ENCODE results near the gene LMAN1L.
A peak's percentile ranks its signal among the peaks of the same experiment; 100 is the strongest.

LMAN1L gene

DNA sequence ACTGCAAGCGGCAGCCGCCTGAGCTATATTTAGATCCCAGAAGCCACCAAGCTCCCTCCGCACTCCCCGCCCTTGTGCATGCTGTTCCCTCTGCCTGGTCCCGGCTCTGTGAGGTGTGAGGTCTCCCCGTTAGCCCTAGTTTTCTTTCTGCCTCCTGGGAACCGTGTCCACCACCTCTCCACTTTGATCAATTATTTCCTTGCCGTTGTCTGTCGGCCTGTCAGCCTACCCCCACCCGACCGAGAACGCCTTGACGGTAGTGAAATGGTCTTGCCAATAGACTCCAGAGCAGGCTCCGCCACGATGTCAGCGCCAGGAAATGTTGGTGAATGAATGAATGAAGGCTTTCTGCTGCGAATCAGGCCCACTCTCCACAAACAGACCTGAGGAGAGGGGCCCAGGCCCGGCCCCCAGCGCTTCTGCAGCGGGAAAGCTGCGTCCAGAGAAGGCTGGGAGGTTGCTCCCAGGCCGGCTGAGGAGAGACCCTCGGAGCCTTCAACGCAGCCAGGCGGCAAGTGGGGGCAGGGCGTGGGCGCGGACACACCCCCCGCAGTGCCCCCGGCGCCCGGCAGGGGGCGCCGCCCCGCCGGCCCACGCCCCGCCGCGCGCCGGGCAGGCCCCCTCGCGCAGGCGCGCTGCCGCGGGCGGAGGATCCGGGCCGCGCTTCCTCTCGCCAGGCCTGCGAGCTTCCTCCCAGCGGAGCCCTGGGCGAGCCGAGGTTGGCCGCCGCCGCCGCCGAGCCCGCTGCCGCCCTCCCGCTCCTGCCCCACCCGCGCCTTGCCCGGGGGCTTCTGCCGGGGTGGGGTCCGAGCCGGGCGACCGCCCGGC lies 31.0 kb upstream of the LMAN1L start, which contains the start of gene CSK:
Gene CSK (plus strand): TSS at position 650 of the 828 bp plus-strand sequence. CDS start 16,218 bp downstream, outside the sequence.
- CTCF ChIA-PET = interaction anchor here (0.6 to 2.0 kb wide), 9 partner anchors 9 to 253 kb away, joined by 3 to 14 read pairs (median 3); no protein-coding TSS in a partner anchor
- POLR2A ChIA-PET (ENCODE audit: low non-redundant PET) = interaction anchor here (0.5 kb wide), 1 partner anchor 125 kb away, joined by 3 read pairs; the partner anchor contains the start of gene FAM219B
- DNase-seq (ENCODE audit: low spot score) = peak; percentile 89

DNA sequence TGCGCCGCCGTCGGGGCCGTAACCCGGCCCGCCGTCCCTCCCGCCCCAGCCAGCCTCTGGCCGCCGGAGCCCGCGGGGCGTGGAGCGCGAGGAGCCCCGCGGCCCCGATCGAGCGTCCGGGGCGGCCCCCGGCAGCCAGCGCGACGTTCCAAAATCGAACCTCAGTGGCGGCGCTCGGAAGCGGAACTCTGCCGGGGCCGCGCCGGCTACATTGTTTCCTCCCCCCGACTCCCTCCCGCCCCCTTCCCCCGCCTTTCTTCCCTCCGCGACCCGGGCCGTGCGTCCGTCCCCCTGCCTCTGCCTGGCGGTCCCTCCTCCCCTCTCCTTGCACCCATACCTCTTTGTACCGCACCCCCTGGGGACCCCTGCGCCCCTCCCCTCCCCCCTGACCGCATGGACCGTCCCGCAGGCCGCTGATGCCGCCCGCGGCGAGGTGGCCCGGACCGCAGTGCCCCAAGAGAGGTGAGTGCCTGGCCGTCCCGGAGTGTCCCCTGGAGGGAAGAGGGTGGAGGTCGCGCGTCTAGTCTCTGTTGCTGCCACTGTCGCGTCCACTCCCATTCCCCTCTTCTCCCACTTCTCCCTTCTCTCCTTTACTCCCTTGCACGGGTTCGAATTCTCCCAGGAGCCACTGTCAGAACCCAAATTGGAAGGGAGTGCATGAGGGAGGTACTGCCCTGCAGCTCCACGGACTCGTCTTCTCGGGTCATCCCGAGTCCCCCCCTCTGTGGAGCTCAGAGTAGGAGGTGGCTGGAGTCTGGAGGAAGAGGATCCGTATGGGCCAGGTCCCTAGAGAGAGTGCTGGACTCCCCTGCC lies 30.2 kb upstream of the LMAN1L start:
- CTCF ChIA-PET = interaction anchor here (0.6 to 2.0 kb wide), 5 partner anchors 12 to 168 kb away, joined by 3 to 14 read pairs (median 4); no protein-coding TSS in a partner anchor
- POLR2A ChIA-PET (ENCODE audit: low non-redundant PET) = interaction anchor here (0.5 kb wide), 1 partner anchor 124 kb away, joined by 3 read pairs; the partner anchor contains the start of gene FAM219B
- DNase-seq (ENCODE audit: low spot score) = peak; percentile 58
- TF ChIP-seq, protein P1, sequence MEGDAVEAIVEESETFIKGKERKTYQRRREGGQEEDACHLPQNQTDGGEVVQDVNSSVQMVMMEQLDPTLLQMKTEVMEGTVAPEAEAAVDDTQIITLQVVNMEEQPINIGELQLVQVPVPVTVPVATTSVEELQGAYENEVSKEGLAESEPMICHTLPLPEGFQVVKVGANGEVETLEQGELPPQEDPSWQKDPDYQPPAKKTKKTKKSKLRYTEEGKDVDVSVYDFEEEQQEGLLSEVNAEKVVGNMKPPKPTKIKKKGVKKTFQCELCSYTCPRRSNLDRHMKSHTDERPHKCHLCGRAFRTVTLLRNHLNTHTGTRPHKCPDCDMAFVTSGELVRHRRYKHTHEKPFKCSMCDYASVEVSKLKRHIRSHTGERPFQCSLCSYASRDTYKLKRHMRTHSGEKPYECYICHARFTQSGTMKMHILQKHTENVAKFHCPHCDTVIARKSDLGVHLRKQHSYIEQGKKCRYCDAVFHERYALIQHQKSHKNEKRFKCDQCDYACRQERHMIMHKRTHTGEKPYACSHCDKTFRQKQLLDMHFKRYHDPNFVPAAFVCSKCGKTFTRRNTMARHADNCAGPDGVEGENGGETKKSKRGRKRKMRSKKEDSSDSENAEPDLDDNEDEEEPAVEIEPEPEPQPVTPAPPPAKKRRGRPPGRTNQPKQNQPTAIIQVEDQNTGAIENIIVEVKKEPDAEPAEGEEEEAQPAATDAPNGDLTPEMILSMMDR (conservative IDR thresholded peaks at IDR 0.05; ENCODE audit: low read depth) = no peak
- peak overlapping the region; percentile 83 for H3K27ac ChIP-seq

More for the DNA sequence above, 31.0 kb upstream of the LMAN1L start, which contains the start of gene CSK:
- TF ChIP-seq, protein P1 (conservative IDR thresholded peaks at IDR 0.05; ENCODE audit: low read depth) = peak; percentile 99
- peak within 1 kb of the TSS; percentile 83 for H3K27ac ChIP-seq

DNA sequence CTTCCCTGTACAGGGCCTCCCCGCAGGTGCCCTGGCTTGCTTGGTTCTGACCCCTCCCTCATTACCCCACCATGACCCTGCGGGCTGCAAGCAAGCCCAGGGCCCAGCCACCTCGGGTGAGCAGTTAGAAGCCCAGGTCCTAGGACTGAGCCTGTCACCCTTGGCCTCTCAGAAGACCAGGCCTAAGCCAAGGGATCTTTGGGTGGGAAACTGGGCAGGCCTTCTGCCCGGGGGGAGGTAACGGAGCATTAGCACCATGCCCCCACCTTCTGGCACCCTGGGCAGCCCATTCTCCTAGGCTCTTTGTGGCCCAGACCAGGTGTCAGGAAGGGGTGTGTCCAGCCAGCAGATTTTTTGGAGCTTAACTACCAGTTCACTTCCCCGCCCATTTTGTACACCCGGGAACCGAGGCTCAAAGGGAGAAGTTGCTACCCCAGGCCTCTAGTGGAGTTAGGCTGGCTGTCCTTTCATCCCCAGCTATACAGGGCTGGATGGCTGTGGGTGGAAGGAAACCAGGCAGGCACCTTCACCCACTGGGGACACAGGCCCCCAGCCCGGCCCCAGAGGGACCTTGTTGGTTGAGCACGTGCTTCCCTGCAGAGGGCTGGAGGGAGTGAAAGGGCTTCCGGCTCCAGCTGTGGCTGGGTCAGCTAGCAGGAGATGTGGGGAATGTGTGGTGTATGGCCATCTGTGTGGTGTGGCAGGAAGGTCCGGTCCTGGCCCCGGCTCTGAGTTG lies 29.4 kb upstream of the LMAN1L start:
- TF ChIP-seq, protein P1 (conservative IDR thresholded peaks at IDR 0.05; ENCODE audit: low read depth) = no peak
- H3K27ac ChIP-seq = peak overlapping the region; percentile 83
- DNase-seq (ENCODE audit: low spot score) = peak; percentile 48
- POLR2A ChIA-PET (ENCODE audit: low non-redundant PET) = interaction anchor here (0.5 kb wide), 1 partner anchor 13 kb away, joined by 4 read pairs; no protein-coding TSS in a partner anchor
- CTCF ChIA-PET = interaction anchor here (0.9 to 1.6 kb wide), 4 partner anchors 14 to 167 kb away, joined by 3 to 4 read pairs (median 3); no protein-coding TSS in a partner anchor

DNA sequence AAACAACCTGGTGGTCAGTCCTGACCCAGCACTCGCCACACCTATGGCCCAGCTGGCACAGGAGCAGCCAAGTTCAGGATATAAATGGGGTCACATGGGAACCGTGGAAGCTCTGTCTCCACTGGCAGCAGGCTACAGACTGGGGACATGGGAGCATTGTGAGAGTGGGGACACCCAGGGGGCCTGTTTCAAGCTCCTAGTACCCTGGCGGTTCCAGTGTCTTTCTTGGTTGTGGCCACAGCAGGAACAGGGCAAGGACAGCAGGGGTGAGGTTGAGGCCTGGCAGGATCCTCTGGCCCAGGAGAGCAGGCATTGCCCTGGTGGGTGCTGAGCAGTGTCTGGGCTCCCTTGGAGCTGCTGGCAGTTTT lies 28.8 kb upstream of the LMAN1L start:
- ChIA-PET POLR2A (ENCODE audit: low non-redundant PET) (no interaction called here), CTCF (interaction anchor here (0.7 to 1.6 kb wide), 5 partner anchors 9 to 167 kb away, joined by 3 to 7 read pairs (median 3); no protein-coding TSS in a partner anchor)
- TF ChIP-seq, protein P1 (conservative IDR thresholded peaks at IDR 0.05; ENCODE audit: low read depth) = no peak
- DNase-seq (ENCODE audit: low spot score) = no peak
- H3K27ac ChIP-seq = peak overlapping the region; percentile 83

DNA sequence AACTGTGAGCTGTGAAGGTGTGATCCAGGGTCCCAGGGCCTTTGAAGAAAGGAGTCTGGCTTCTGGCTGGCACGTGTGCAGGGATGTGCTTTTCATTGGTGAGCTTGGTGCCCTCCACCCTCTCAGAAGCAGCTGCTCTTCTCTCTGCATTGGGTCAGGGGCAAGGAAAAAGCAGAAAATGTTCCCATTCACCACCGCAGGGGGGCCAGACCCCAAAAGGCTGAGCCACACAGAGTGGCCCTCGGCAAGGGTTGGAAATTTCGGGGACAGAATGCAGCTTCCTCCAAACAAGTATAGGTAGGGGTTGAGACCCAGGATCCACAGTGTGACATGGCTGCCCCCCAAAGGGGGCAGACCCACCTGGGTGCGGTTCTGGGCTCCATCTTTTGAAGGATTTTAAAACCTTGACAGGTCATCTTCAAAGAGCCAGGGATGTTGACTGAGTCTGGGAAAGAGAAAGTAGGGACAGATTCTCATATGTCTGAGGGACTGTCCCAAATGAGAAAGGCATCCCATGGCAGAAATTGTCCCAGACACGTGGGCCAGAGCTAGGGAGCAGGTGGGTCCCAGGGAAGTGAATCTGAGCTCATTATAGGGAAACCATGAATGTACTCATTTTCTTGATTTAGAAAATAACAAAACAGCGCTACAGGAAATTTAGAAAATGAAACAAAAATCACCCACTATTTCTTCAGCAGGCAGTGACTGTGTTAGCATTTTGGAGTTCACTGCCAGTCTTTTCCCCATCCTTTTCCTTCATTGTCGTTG lies 28.0 kb upstream of the LMAN1L start:
- POLR2A ChIA-PET (ENCODE audit: low non-redundant PET) = no interaction called here
- CTCF ChIA-PET = interaction anchor here (0.7 to 1.4 kb wide), 4 partner anchors 8 to 117 kb away, joined by 3 to 7 read pairs (median 5); no protein-coding TSS in a partner anchor
- TF ChIP-seq, protein P1 (conservative IDR thresholded peaks at IDR 0.05; ENCODE audit: low read depth) = no peak
- H3K27ac ChIP-seq = peak overlapping the region; percentile 83
- DNase-seq (ENCODE audit: low spot score) = no peak

All from RWPE1 (cell line).